ENCODE measurements around the gene PICALM.
"Not testable (repeated sequence)": the region's sequence is repeated elsewhere in the genome, so short reads cannot be mapped to it uniquely, and the experiment has no call there.

The PICALM gene

GRCh38 chr11:86068951-86069407 lies at the start of gene PICALM:
PICALM (minus strand) TSS chr11:86069084; CDS start chr11:86068780, 304 bp downstream.
- ATAC-seq: peak; percentile 84 to 86

- peak in 1 of 2 donors; percentile 42 for ATAC-seq
Measured at GRCh38 chr11:86118253-86118652, 49.4 kb upstream of the PICALM start.

GRCh38 chr11:86117712-86118063 lies 48.8 kb upstream of the PICALM start:
- no peak for ATAC-seq

- no peak for ATAC-seq
Measured at GRCh38 chr11:86117001-86117711, 48.3 kb upstream of the PICALM start.

GRCh38 chr11:86116386-86116726 lies 47.5 kb upstream of the PICALM start:
- ATAC-seq: peak; percentile 94 to 97

- peak; percentile 44 to 45 for ATAC-seq
Measured at GRCh38 chr11:86115542-86116385, 46.9 kb upstream of the PICALM start.

GRCh38 chr11:86108890-86109638 lies 40.2 kb upstream of the PICALM start:
- ATAC-seq: no peak

GRCh38 chr11:86108191-86108590 lies 39.3 kb upstream of the PICALM start:
- no peak for ATAC-seq

- no peak for ATAC-seq
Measured at GRCh38 chr11:86106916-86107315, 38.0 kb upstream of the PICALM start.

- ATAC-seq: not testable (repeated sequence)
Measured at GRCh38 chr11:86106031-86106430, 37.1 kb upstream of the PICALM start.

GRCh38 chr11:86105601-86106000 lies 36.7 kb upstream of the PICALM start:
- not testable (repeated sequence) for ATAC-seq

- ATAC-seq: peak; percentile 58 to 70
Measured at GRCh38 chr11:86103808-86104207, 34.9 kb upstream of the PICALM start.

GRCh38 chr11:86101941-86102407 lies 33.1 kb upstream of the PICALM start:
- ATAC-seq: no peak

- no peak for ATAC-seq
Measured at GRCh38 chr11:86101493-86101892, 32.6 kb upstream of the PICALM start.

- ATAC-seq: peak; percentile 85 to 93
Measured at GRCh38 chr11:86099874-86100273, 31.0 kb upstream of the PICALM start.

- ATAC-seq: no peak
Measured at GRCh38 chr11:86097980-86098379, 29.1 kb upstream of the PICALM start.

- no peak for ATAC-seq
Measured at GRCh38 chr11:86091566-86091965, 22.7 kb upstream of the PICALM start.

GRCh38 chr11:86091086-86091485 lies 22.2 kb upstream of the PICALM start:
- ATAC-seq: no peak

GRCh38 chr11:86089659-86090058 lies 20.8 kb upstream of the PICALM start:
- no peak for ATAC-seq

- not testable (repeated sequence) for ATAC-seq
Measured at GRCh38 chr11:86087688-86088087, 18.8 kb upstream of the PICALM start.

GRCh38 chr11:86087256-86087655 lies 18.4 kb upstream of the PICALM start:
- ATAC-seq: no peak

GRCh38 chr11:86081455-86081854 lies 12.6 kb upstream of the PICALM start:
- no peak for ATAC-seq

GRCh38 chr11:86079421-86079820 lies 10.5 kb upstream of the PICALM start:
- ATAC-seq: no peak
